GM19372 (cell line): Measurements from ENCODE around the gene PRH2.

Source experiments
- ATAC-seq: cut with Tn5 transposase; IDR thresholded peaks from one replicate; pipeline ENCODE4 v1.9.1; 2021; ENCODE audit warnings: mild to moderate bottlenecking, low read depth, moderate library complexity; ENCODE audit not compliant: unreplicated experiment

The PRH2 gene

GRCh38 chr12:10959804-10960203, 30.8 kb downstream of the PRH2 start:
- no peak for ATAC-seq

GRCh38 chr12:10960211-10960610, 31.2 kb downstream of the PRH2 start:
- no peak for ATAC-seq

GRCh38 chr12:10965476-10965875, 36.4 kb downstream of the PRH2 start:
- no peak for ATAC-seq

- no peak for ATAC-seq
Observed at GRCh38 chr12:10966314-10966713, 37.3 kb downstream of the PRH2 start.

- ATAC-seq = no peak
Observed at GRCh38 chr12:10967409-10967808, 38.4 kb downstream of the PRH2 start.

GRCh38 chr12:10968765-10969456, 39.9 kb downstream of the PRH2 start:
- no peak for ATAC-seq

- ATAC-seq = no peak
Observed at GRCh38 chr12:10974965-10975364, 45.9 kb downstream of the PRH2 start.

GRCh38 chr12:10982244-10982643, 53.2 kb downstream of the PRH2 start:
- ATAC-seq = no peak
